Stimulated activated CD8-positive, alpha-beta memory T cell treated with anti-CD3 and anti-CD28 coated beads, Interleukin-12 subunit alpha, Interleukin-12 subunit beta, amount 100 ng/mL, for 1 hour (primary cell): ENCODE measurements around the gene TRPC5OS.

Source experiments
- DNase-seq: peaks from one replicate; pipeline ENCODE4 v3.0.0-alpha.2; 2020; ENCODE audit warnings: low read depth

Gene TRPC5OS

GRCh38 chrX:111896148-111896547 is 20.2 kb downstream of the TRPC5OS start:
- no peak for DNase-seq

- DNase-seq: no peak
These were observed 38.6 kb downstream of the TRPC5OS start for GRCh38 chrX:111914398-111915090.

- no peak for DNase-seq
These were observed 41.6 kb downstream of the TRPC5OS start for GRCh38 chrX:111917591-111917990.

- DNase-seq: no peak
These were observed 52.5 kb downstream of the TRPC5OS start for GRCh38 chrX:111928456-111928855.
